Keratinocyte (primary cell): ENCODE data around the gene CYP11A1.

ENCODE experiments used
- EZH2 ChIP-seq: IDR thresholded peaks from one replicate; pipeline ENCODE4 v1.6.1; 2012; ENCODE audit warnings: inconsistent platforms, mild to moderate bottlenecking, low read length, moderate library complexity
- TF ChIP-seq, protein P1 (sequence below), 3 experiments: IDR thresholded peaks in 1 of 3; conservative IDR thresholded peaks in 1 of 3; optimal IDR thresholded peaks in 1 of 3; 2 replicates in 2 of 3; 3 replicates in 1 of 3; pipeline versions ENCODE3 to v1.5.1; 2011; ENCODE audit warnings: low read length in 3 of 3, mild to moderate bottlenecking in 3 of 3, moderate library complexity in 2 of 3, control low read depth in 1 of 3, inconsistent platforms in 1 of 3; ENCODE audit not compliant: insufficient read depth in 2 of 3; ENCODE audit errors: extremely low read depth in 1 of 3

DNA sequence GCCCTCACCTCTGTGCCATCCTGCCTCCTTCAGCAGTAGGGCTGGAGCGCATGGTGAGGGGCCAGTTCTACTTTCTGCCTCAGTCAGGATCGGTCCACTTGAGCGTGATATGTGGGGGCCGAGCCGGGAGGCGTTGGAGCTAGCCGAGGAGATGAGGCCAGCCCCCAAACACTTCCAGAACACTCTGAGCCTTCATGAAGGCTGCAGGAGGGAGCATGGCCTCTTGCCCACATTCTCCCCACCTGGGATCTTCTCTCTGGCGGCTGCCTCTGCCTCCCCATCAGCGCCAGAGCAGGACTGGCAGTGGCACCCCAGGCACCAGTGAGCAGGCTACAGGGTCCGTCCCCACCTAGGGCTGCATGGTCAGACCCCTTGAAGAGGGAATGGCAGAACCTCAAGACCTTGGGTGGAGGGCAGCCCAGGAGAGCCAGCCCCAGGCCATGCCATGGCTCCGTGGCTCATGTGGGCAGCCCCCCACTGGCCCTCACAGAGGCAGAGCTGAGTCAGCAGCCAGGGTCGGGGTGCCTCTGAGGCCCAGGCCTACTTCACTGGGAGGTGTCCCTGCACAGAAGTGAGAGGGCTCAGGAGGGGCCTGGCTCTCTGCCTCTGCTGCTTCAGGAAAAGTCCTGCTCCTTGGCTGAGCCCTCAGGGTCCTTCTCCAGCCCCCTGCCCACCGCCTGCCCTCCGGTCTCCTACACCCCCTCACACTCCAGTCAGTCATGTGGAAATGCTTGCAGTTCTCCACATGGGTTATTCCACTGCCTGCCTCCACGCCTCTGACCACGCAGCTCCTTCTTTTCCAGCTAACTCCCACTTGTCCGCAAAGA, 28.1 kb upstream of the CYP11A1 start:
- TF ChIP-seq, protein P1, sequence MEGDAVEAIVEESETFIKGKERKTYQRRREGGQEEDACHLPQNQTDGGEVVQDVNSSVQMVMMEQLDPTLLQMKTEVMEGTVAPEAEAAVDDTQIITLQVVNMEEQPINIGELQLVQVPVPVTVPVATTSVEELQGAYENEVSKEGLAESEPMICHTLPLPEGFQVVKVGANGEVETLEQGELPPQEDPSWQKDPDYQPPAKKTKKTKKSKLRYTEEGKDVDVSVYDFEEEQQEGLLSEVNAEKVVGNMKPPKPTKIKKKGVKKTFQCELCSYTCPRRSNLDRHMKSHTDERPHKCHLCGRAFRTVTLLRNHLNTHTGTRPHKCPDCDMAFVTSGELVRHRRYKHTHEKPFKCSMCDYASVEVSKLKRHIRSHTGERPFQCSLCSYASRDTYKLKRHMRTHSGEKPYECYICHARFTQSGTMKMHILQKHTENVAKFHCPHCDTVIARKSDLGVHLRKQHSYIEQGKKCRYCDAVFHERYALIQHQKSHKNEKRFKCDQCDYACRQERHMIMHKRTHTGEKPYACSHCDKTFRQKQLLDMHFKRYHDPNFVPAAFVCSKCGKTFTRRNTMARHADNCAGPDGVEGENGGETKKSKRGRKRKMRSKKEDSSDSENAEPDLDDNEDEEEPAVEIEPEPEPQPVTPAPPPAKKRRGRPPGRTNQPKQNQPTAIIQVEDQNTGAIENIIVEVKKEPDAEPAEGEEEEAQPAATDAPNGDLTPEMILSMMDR (optimal IDR thresholded peaks at IDR 0.05 in 1 of 3, IDR thresholded peaks at IDR 0.05 in 1 of 3, conservative IDR thresholded peaks at IDR 0.05 in 1 of 3; ENCODE audit: extremely low read depth in 1 of 3, insufficient read depth in 2 of 3, low read length in 3 of 3) = no peak
- TF ChIP-seq EZH2 = no peak
